ENCODE measurements around the gene SLC1A3. TPM values are rescaled to one million over a fixed set of nuclear protein-coding genes. Genes with fewer than 3 reads are reported as not detected.

SLC1A3 gene
- total RNA-seq, 1 experiment from 2014 or later = 18.6 TPM

DNA sequence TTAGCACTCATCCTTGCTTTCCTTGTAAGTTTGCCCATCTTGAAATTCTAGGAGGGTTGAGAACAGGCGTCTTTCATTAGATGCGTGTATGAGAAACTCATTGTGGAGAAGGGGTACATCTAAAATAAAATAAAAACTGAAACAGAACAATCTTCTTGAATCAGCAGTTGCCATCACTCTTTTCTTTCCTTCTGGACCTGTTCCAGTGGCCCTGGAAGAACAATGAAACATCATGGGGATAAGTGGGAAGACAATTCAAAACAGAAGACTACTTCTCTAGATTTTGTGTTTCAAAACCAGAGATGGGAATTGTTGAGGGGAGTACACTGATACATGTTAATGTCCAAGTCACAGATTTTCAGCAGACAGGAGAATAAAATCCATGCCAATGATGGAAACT, 59.9 kb downstream of the SLC1A3 start:
- no peaks in the 10 kb centered on the region; the same call in 1 of the 2 replicates for H3K4me1 ChIP-seq (ENCODE audit: insufficient read depth, low read length)
- no peak overlapping the region for H3K14ac ChIP-seq (ENCODE audit: insufficient read depth, low read length)
- no CpG with 5 or more reads among the region's 2 CpGs for WGBS (ENCODE audit: extremely low coverage, insufficient read length, low lambda C conversion rate)
- H3K4me3 Mint-ChIP-seq = no peak overlapping the region
- no peak overlapping the region for H2AK5ac ChIP-seq (ENCODE audit: insufficient read length, low read length)
- H2BK120ac ChIP-seq (ENCODE audit: low read depth, low read length, poor library complexity, severe bottlenecking) = no peak overlapping the region
- H3K23ac ChIP-seq (ENCODE audit: insufficient read length, low read depth, low read length) = no peak overlapping the region
- H2BK20ac ChIP-seq (ENCODE audit: low read depth, low read length, poor library complexity, severe bottlenecking) = no peak overlapping the region
- H3K36me3 Mint-ChIP-seq (ENCODE audit: insufficient read depth in 1 of 3, low read depth in 3 of 3) = peaks cover 0 to 2% (median 0%) of the 10 kb centered on the region in 3 experiments; a peak in 1 of 7 replicates
- H3K56ac ChIP-seq (ENCODE audit: insufficient read length, low read depth, low read length) = no peak overlapping the region
- no peak overlapping the region for H4K5ac ChIP-seq (ENCODE audit: insufficient read length, low read depth, low read length)
- H2BK15ac ChIP-seq (ENCODE audit: low read depth, low read length) = no peak overlapping the region
- H3K4me2 ChIP-seq (ENCODE audit: insufficient read depth, insufficient read length, low read length) = no peak overlapping the region
- no peak overlapping the region for H2BK5ac ChIP-seq (ENCODE audit: insufficient read length, low read length)
- no peak overlapping the region for H3K9ac ChIP-seq (ENCODE audit: extremely low read depth, insufficient read length, low read length)
- H3K4ac ChIP-seq (ENCODE audit: low read depth, low read length) = no peak overlapping the region
- H3K27me3 Mint-ChIP-seq (ENCODE audit: low read depth) = no peaks in the 10 kb centered on the region
- H2AFZ ChIP-seq (ENCODE audit: low read length) = no peak overlapping the region
- H3K4me1 Mint-ChIP-seq = peaks cover 13 to 17% of the 10 kb centered on the region in 2 experiments; a peak in 2 of 4 replicates
- no peak for DNase-seq
- H2BK12ac ChIP-seq (ENCODE audit: insufficient read length, low read depth, low read length) = no peak overlapping the region
- no peak overlapping the region for H3K27ac Mint-ChIP-seq
- H3K23me2 ChIP-seq (ENCODE audit: insufficient read length, low read depth, low read length, poor library complexity, severe bottlenecking) = no peaks in the 10 kb centered on the region
- H3K79me1 ChIP-seq (ENCODE audit: insufficient read depth, low read depth, low read length, poor library complexity, severe bottlenecking) = no peaks in the 10 kb centered on the region
- no peak overlapping the region for H4K8ac ChIP-seq (replicated peaks; ENCODE audit: insufficient read length, low read depth, low read length)
- no peak overlapping the region for H4K91ac ChIP-seq (ENCODE audit: insufficient read length, low read depth, low read length)
- H3K27ac ChIP-seq (ENCODE audit: insufficient read length, low read depth, low read length) = no peak overlapping the region
- H3T11ph ChIP-seq (ENCODE audit: low read length) = no peak overlapping the region
- no peaks in the 10 kb centered on the region for H3K27me3 ChIP-seq (ENCODE audit: insufficient read depth, low read length)
- H3K9me3 Mint-ChIP-seq = no peaks in the 10 kb centered on the region
- H3K79me2 ChIP-seq (ENCODE audit: insufficient read depth, low read length) = no peaks in the 10 kb centered on the region
- no peaks in the 10 kb centered on the region for H3K9me3 ChIP-seq (ENCODE audit: control insufficient read depth, low read depth, low read length)
- no peak overlapping the region for H3K18ac ChIP-seq (ENCODE audit: insufficient read length, low read depth, low read length)
- TF ChIP-seq, protein P1, sequence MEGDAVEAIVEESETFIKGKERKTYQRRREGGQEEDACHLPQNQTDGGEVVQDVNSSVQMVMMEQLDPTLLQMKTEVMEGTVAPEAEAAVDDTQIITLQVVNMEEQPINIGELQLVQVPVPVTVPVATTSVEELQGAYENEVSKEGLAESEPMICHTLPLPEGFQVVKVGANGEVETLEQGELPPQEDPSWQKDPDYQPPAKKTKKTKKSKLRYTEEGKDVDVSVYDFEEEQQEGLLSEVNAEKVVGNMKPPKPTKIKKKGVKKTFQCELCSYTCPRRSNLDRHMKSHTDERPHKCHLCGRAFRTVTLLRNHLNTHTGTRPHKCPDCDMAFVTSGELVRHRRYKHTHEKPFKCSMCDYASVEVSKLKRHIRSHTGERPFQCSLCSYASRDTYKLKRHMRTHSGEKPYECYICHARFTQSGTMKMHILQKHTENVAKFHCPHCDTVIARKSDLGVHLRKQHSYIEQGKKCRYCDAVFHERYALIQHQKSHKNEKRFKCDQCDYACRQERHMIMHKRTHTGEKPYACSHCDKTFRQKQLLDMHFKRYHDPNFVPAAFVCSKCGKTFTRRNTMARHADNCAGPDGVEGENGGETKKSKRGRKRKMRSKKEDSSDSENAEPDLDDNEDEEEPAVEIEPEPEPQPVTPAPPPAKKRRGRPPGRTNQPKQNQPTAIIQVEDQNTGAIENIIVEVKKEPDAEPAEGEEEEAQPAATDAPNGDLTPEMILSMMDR (conservative IDR thresholded peaks at IDR 0.05) = no peak
- no peaks in the 10 kb centered on the region for H4K20me1 ChIP-seq (ENCODE audit: control insufficient read depth, insufficient read depth, insufficient read length)

All from H9 (cell line).